Measurements from ENCODE around the gene SETDB2.

- TF ChIP-seq JUN (IDR thresholded peaks at IDR 0.05; ENCODE audit: borderline replicate concordance, insufficient read depth, insufficient read length, low read depth) (no peak), CTCF (IDR thresholded peaks at IDR 0.05; ENCODE audit: extremely low read depth in 1 of 2, insufficient read depth in 1 of 2, low read depth in 1 of 2, low read length in 2 of 2) (no peak), MYC (IDR thresholded peaks at IDR 0.05; ENCODE audit: low read depth, low read length) (no peak), POLR2AphosphoS5 (IDR thresholded peaks at IDR 0.05; ENCODE audit: insufficient read depth, low read depth, low read length) (no peak), EZH2 (IDR thresholded peaks at IDR 0.05; ENCODE audit: borderline replicate concordance, low read depth, low read length, severe bottlenecking) (no peak), POLR2A (IDR thresholded peaks at IDR 0.05; ENCODE audit: low read depth, low read length) (no peak), MAX (IDR thresholded peaks at IDR 0.05; ENCODE audit: insufficient read depth, insufficient read length) (no peak), GATA2 (IDR thresholded peaks at IDR 0.05; ENCODE audit: insufficient read depth, insufficient read length, low read depth, low read length) (no peak)
Measured at GRCh38 chr13:49472186-49472585, 28.1 kb downstream of the SETDB2 start.
